ENCODE data around the gene FXYD4.

DNA sequence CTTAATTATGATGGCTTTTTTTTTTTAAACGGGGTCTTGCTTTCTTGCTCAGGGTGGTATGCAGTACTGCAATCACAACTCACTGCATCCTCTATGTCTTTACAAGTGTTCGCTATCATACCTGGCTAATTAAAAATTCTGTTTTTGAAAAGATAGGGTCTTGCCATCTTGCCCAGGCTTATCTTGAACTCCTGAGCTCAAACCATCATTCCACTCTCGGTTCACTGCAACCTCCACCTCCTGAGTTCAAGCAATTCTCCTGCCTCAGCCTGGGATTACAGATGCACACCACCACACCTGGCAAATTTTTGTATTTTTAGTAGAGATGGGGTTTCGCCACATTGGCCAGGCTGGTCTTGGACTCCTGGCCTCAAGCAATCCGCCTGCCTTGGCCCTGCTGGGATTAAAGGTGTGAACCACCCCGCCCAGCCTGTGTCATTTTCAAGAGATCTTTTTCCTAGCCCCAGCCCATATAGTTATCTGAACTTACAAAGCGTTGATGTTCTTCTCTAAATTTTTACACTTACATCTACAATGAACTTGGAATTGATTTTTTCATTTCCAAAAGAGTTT, 31.5 kb downstream of the FXYD4 start:
- TF ChIP-seq, protein P1, sequence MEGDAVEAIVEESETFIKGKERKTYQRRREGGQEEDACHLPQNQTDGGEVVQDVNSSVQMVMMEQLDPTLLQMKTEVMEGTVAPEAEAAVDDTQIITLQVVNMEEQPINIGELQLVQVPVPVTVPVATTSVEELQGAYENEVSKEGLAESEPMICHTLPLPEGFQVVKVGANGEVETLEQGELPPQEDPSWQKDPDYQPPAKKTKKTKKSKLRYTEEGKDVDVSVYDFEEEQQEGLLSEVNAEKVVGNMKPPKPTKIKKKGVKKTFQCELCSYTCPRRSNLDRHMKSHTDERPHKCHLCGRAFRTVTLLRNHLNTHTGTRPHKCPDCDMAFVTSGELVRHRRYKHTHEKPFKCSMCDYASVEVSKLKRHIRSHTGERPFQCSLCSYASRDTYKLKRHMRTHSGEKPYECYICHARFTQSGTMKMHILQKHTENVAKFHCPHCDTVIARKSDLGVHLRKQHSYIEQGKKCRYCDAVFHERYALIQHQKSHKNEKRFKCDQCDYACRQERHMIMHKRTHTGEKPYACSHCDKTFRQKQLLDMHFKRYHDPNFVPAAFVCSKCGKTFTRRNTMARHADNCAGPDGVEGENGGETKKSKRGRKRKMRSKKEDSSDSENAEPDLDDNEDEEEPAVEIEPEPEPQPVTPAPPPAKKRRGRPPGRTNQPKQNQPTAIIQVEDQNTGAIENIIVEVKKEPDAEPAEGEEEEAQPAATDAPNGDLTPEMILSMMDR (IDR thresholded peaks at IDR 0.05) = no peak
- TF ChIP-seq POLR2A (IDR thresholded peaks at IDR 0.05) = no peak

All from lower leg skin (tissue), 3 donors.